ENCODE results near the gene DGKI. TPM values are rescaled to one million over a fixed set of nuclear protein-coding genes. Genes with fewer than 3 reads are reported as not detected.

DGKI gene
- total RNA-seq, 1 experiment from 2014 or later, result 0.15 TPM

DNA sequence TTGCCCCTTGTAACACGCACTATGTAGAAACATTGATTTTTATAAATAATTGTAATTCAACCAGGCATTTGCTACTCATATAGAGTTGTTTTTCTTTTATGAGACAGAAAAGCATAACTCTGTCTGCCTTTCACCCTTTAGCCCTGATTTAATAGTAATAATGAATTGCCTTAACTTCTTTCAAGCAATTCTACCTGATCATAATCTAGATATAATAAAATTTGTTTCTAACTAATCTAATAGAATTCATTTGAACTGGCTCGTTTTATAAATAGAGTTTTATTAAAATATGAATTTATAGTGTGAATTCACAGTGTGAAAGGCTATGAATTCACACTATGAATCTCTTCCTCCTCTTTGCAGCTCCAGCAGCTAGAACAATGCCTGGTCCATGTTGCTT is 319.1 kb downstream of the DGKI start:
- H4K20me1 ChIP-seq (ENCODE audit: insufficient read depth), result no peaks in the 10 kb centered on the region
- POLR2A ChIA-PET, result no interaction called here
- ATAC-seq (no peak), DNase-seq (ENCODE audit: low read depth, low spot score) (no peak)
- BruUV-seq (replicated peaks), result no TSS peak
- H3K9me2 ChIP-seq (ENCODE audit: insufficient read depth), result no peaks in the 10 kb centered on the region
- H3K4me2 ChIP-seq (ENCODE audit: low read length), result no peak overlapping the region
- H2AFZ ChIP-seq (ENCODE audit: low read depth, low read length, poor library complexity, severe bottlenecking), result no peak overlapping the region
- CTCF ChIA-PET, result no interaction called here
- H3K9ac ChIP-seq (ENCODE audit: low read length), result no peak overlapping the region
- H3K79me2 ChIP-seq (ENCODE audit: insufficient read depth, low read length), result no peaks in the 10 kb centered on the region
- RAD21 ChIA-PET (ENCODE audit: low non-redundant PET in 1 of 2, low total read pairs in 2 of 2, uncharacterized antibody in 2 of 2, unreplicated experiment in 2 of 2), result no interaction called here
- H3K9me3 ChIP-seq (ENCODE audit: control insufficient read depth in 1 of 2, insufficient read depth in 1 of 2, low read depth in 1 of 2, low read length in 2 of 2), result no peaks in the 10 kb centered on the region
- H3K4me3 ChIP-seq (replicated peaks in 1 of 2; ENCODE audit: low read depth in 1 of 2, low read length in 2 of 2), result no peak overlapping the region
- no peaks in the 10 kb centered on the region for H3K4me1 ChIP-seq (ENCODE audit: control insufficient read depth in 1 of 2, insufficient read depth in 2 of 2, low read length in 2 of 2)
- TF ChIP-seq POLR2A (IDR thresholded peaks at IDR 0.05; ENCODE audit: borderline replicate concordance, extremely low read depth, insufficient read depth, insufficient read length) (no peak), TCF7L2 (IDR thresholded peaks at IDR 0.05; ENCODE audit: borderline replicate concordance, extremely low read depth, insufficient read depth, insufficient read length) (no peak), SRF (IDR thresholded peaks at IDR 0.05; ENCODE audit: low read depth) (no peak), RAD21 (IDR thresholded peaks at IDR 0.05; ENCODE audit: low read depth) (no peak), EZH2 (IDR thresholded peaks at IDR 0.05) (no peak), EZH2phosphoT487 (IDR thresholded peaks at IDR 0.05; ENCODE audit: borderline replicate concordance) (no peak), ZNF274 (IDR thresholded peaks at IDR 0.05; ENCODE audit: low read depth, low read length) (no peak), CEBPB (IDR thresholded peaks at IDR 0.05; ENCODE audit: low read depth) (no peak), SIN3A (IDR thresholded peaks at IDR 0.05; ENCODE audit: low read depth) (no peak), FOSL1 (IDR thresholded peaks at IDR 0.05; ENCODE audit: low read depth) (no peak), ZFX (IDR thresholded peaks at IDR 0.05) (no peak), EGR1 (IDR thresholded peaks at IDR 0.05; ENCODE audit: low read depth) (no peak), YY1 (IDR thresholded peaks at IDR 0.05; ENCODE audit: extremely low read depth, insufficient replicate concordance, low read depth, low read length) (no peak)
- TF ChIP-seq, protein P1, sequence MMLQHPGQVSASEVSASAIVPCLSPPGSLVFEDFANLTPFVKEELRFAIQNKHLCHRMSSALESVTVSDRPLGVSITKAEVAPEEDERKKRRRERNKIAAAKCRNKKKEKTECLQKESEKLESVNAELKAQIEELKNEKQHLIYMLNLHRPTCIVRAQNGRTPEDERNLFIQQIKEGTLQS (IDR thresholded peaks at IDR 0.05), result no peak
- TF ChIP-seq, protein P2, sequence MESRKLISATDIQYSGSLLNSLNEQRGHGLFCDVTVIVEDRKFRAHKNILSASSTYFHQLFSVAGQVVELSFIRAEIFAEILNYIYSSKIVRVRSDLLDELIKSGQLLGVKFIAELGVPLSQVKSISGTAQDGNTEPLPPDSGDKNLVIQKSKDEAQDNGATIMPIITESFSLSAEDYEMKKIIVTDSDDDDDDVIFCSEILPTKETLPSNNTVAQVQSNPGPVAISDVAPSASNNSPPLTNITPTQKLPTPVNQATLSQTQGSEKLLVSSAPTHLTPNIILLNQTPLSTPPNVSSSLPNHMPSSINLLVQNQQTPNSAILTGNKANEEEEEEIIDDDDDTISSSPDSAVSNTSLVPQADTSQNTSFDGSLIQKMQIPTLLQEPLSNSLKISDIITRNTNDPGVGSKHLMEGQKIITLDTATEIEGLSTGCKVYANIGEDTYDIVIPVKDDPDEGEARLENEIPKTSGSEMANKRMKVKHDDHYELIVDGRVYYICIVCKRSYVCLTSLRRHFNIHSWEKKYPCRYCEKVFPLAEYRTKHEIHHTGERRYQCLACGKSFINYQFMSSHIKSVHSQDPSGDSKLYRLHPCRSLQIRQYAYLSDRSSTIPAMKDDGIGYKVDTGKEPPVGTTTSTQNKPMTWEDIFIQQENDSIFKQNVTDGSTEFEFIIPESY (IDR thresholded peaks at IDR 0.05; ENCODE audit: extremely low read depth, insufficient replicate concordance, low read length), result no peak
- TF ChIP-seq, protein P3, sequence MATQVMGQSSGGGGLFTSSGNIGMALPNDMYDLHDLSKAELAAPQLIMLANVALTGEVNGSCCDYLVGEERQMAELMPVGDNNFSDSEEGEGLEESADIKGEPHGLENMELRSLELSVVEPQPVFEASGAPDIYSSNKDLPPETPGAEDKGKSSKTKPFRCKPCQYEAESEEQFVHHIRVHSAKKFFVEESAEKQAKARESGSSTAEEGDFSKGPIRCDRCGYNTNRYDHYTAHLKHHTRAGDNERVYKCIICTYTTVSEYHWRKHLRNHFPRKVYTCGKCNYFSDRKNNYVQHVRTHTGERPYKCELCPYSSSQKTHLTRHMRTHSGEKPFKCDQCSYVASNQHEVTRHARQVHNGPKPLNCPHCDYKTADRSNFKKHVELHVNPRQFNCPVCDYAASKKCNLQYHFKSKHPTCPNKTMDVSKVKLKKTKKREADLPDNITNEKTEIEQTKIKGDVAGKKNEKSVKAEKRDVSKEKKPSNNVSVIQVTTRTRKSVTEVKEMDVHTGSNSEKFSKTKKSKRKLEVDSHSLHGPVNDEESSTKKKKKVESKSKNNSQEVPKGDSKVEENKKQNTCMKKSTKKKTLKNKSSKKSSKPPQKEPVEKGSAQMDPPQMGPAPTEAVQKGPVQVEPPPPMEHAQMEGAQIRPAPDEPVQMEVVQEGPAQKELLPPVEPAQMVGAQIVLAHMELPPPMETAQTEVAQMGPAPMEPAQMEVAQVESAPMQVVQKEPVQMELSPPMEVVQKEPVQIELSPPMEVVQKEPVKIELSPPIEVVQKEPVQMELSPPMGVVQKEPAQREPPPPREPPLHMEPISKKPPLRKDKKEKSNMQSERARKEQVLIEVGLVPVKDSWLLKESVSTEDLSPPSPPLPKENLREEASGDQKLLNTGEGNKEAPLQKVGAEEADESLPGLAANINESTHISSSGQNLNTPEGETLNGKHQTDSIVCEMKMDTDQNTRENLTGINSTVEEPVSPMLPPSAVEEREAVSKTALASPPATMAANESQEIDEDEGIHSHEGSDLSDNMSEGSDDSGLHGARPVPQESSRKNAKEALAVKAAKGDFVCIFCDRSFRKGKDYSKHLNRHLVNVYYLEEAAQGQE (IDR thresholded peaks at IDR 0.05; ENCODE audit: low read depth), result no peak
- H3K36me3 ChIP-seq (ENCODE audit: control insufficient read depth in 1 of 2, insufficient read depth in 2 of 2, low read length in 2 of 2), result no peaks in the 10 kb centered on the region
- H3K27ac ChIP-seq (ENCODE audit: low read depth, low read length), result no peak overlapping the region
- no peaks in the 10 kb centered on the region for H3K27me3 ChIP-seq (ENCODE audit: insufficient read depth, low read length)
- intact Hi-C loops (cut with micrococcal nuclease), result no loop called here

Data from HCT116 (cell line).